B cell (primary cell): ENCODE measurements around the gene LYPD1. TPM values are rescaled to one million over a fixed set of nuclear protein-coding genes. Genes with fewer than 3 reads are reported as not detected.

Experiments used
- ATAC-seq: fragments of 200-7000 bp; cut with Tn5 transposase; one replicate; pipeline ENCODE4 v1.10.0; 2021; ENCODE audit warnings: low read depth, mild to moderate bottlenecking, moderate number of reproducible peaks, moderate library complexity
- CTCF ChIA-PET: fragments of 350-600 bp; sonication (Branson Sonifier 250); formaldehyde crosslinking; loops from one replicate; lab custom pipeline; 2021; ENCODE audit warnings: antibody characterized with exemption, inconsistent platforms; lab: Charles Lee
- POLR2A ChIA-PET: fragments of 350-600 bp; sonication (Branson Sonifier 250); formaldehyde crosslinking; loops from one replicate; lab custom pipeline; 2021; ENCODE audit warnings: antibody characterized with exemption; lab: Charles Lee
- DNase-seq: peaks from one replicate; pipeline ENCODE4 v3.0.0; 2013
- H2AFZ ChIP-seq: 2 replicates; pipeline ENCODE4 v1.6.1; 2012; ENCODE audit warnings: mild to moderate bottlenecking, low read depth, low read length; ENCODE audit not compliant: insufficient read depth, poor library complexity, severe bottlenecking
- H3K27ac ChIP-seq, 2 donors: 1 replicate in 1 of 2; 2 replicates in 1 of 2; pipeline ENCODE4 v1.5.1; 2012 to 2013; ENCODE audit warnings: low read length in 2 of 2, mild to moderate bottlenecking in 2 of 2, moderate library complexity in 1 of 2
- H3K27me3 ChIP-seq, 4 experiments: fragments of 200-600 bp in 1 of 4; sonication (generic) in 1 of 4; replicated peaks in 1 of 4; 1 replicate in 2 of 4; 2 replicates in 2 of 4; pipeline versions ENCODE4 v1.6.1 to v1.7.0; 2013 to 2016; ENCODE audit warnings: low read length in 3 of 4, mild to moderate bottlenecking in 2 of 4, mixed read lengths in 1 of 4, moderate library complexity in 1 of 4; ENCODE audit not compliant: insufficient read depth in 4 of 4, control insufficient read depth in 3 of 4; ENCODE audit errors: control extremely low read depth in 1 of 4
- H3K36me3 ChIP-seq, 2 experiments: replicated peaks in 1 of 2; 1 replicate in 1 of 2; 2 replicates in 1 of 2; pipeline versions ENCODE4 v1.6.1 to v1.7.1; 2013; ENCODE audit warnings: low read length in 1 of 2; ENCODE audit not compliant: insufficient read depth in 2 of 2, control insufficient read depth in 1 of 2; ENCODE audit errors: control extremely low read depth in 1 of 2, extremely low read depth in 1 of 2
- H3K4me1 ChIP-seq, 2 donors: fragments of 200-600 bp in 1 of 2; sonication (generic) in 1 of 2; 1 replicate in 1 of 2; 2 replicates in 1 of 2; pipeline versions ENCODE4 v1.5.1 to v1.6.1; 2013 to 2017; ENCODE audit warnings: low read length in 2 of 2; ENCODE audit not compliant: control insufficient read depth in 2 of 2, insufficient read depth in 2 of 2
- H3K4me2 ChIP-seq: replicated peaks from 2 replicates; pipeline ENCODE3; 2012; ENCODE audit warnings: mild to moderate bottlenecking, low read depth, low read length; ENCODE audit not compliant: poor library complexity, severe bottlenecking
- H3K4me3 ChIP-seq, 5 experiments: fragments of 200-600 bp in 1 of 5; sonication (generic) in 1 of 5; 1 replicate in 3 of 5; 2 replicates in 2 of 5; pipeline versions ENCODE4 v1.5.1 to v1.7.0; 2011 to 2016; ENCODE audit warnings: low read length in 4 of 5, mild to moderate bottlenecking in 4 of 5, low read depth in 2 of 5, control low read depth in 1 of 5, moderate library complexity in 1 of 5; ENCODE audit not compliant: insufficient read depth in 1 of 5; ENCODE audit errors: control extremely low read depth in 1 of 5, extremely low read depth in 1 of 5
- H3K79me2 ChIP-seq: fragments of 200-600 bp; sonication (generic); one replicate; pipeline ENCODE4 v1.6.0; 2016; ENCODE audit warnings: low read length; ENCODE audit not compliant: control insufficient read depth, insufficient read depth
- H3K9ac ChIP-seq: fragments of 200-600 bp; sonication (generic); 2 replicates; pipeline ENCODE4 v1.6.1; 2017; ENCODE audit warnings: mild to moderate bottlenecking, low read length, moderate library complexity
- H3K9me3 ChIP-seq, 3 donors: one replicate each; pipeline versions ENCODE4 v1.6.1 to v1.7.1; 2013; ENCODE audit warnings: low read length in 2 of 3; ENCODE audit not compliant: control insufficient read depth in 2 of 3, insufficient read depth in 1 of 3; ENCODE audit errors: control extremely low read depth in 1 of 3
- H4K20me1 ChIP-seq: 2 replicates; pipeline ENCODE4 v1.6.0; 2012; ENCODE audit warnings: mild to moderate bottlenecking, low read length; ENCODE audit not compliant: insufficient read depth, control insufficient read depth, poor library complexity, severe bottlenecking
- H3K27ac Mint-ChIP-seq: one replicate; pipeline ENCODE4 v1.8.0; 2021; ENCODE audit warnings: mixed read lengths
- H3K27me3 Mint-ChIP-seq: one replicate; pipeline ENCODE4 v1.8.0; 2021; ENCODE audit warnings: mixed read lengths
- H3K4me1 Mint-ChIP-seq: one replicate; pipeline ENCODE4 v1.8.0; 2021; ENCODE audit warnings: mixed read lengths
- H3K4me3 Mint-ChIP-seq: one replicate; pipeline ENCODE4 v1.8.0; 2021; ENCODE audit warnings: mixed read lengths
- H3K9me3 Mint-ChIP-seq: one replicate; pipeline ENCODE4 v1.8.0; 2022; ENCODE audit warnings: mixed read lengths; ENCODE audit not compliant: insufficient read depth
- EZH2 ChIP-seq: IDR thresholded peaks from 2 replicates; pipeline ENCODE4 v1.6.1; 2012; ENCODE audit warnings: borderline replicate concordance, low read depth, mild to moderate bottlenecking, moderate library complexity, low read length; ENCODE audit not compliant: insufficient read depth, poor library complexity, severe bottlenecking
- WGBS: methylation state at CpG from one replicate; pipeline ENCODE4 v1.1.5; 2013; ENCODE audit warnings: missing lambda C conversion rate; ENCODE audit not compliant: insufficient coverage; 5-methylcytosine and 5-hydroxymethylcytosine counted together
- intact Hi-C: fragments of 100-400 bp; cut with micrococcal nuclease; formaldehyde crosslinking; loops from one replicate; pipeline ENCODE4 v1.10.0; 2022
- polyA plus RNA-seq: library from polyadenylated mRNA; depleted of rRNA; stranded (reverse); fragments of >200 nt; gene quantifications from 2 replicates; pipeline ENCODE4 v1.2.3, GENCODE V29; 2012
- total RNA-seq, 2 donors: library from RNA; stranded (reverse); fragments of 120-200 nt in 1 of 2; gene quantifications; 1 replicate in 1 of 2; 2 replicates in 1 of 2; pipeline versions ENCODE4 v1.2.3 to v1.2.4, GENCODE V29; 2013 to 2022
- TF ChIP-seq, protein P1 (sequence below): fragments of 200-600 bp; IDR thresholded peaks from one replicate; pipeline ENCODE4 v1.8.0; 2022; ENCODE audit warnings: antibody characterized with exemption, mild to moderate bottlenecking

LYPD1 gene
- total and polyA plus RNA-seq, 2 donors (not counting 1 experiment from before 2014, with no cell fraction given) = 0.07 TPM; not detected in 1

DNA sequence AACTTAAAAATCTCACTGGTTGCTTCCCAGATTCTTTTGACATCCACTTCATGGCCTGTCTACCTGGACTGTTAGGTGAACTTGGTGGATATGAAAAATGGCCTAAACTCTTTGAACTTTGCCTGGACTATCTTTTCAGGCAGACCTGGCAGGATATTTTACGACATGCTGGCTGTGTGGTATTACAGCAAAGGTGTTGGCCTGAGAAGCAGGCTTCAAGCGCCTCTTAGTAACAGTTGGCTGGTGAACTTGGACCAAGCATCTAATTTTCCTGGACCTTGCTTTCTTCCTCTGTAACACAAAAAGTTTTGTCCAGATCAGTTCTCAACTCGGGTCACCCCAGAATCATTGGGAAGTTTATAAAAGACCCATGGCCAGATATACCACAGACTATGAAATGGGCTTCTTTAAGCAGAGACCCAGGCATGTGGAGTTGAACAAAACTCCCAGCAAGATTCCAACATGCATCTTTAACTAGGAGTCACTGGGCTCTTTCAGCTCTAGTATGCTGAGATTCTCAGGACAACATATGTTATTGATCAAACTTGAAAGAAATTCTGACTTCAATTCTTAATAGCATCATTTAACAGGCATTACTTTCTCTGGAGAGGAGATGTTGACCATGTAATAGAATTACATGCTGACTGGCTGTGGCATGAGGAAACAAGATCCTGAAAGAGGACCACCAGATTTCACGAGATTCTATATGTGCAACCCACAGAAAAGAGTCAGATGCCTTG, 4.4 kb downstream of the LYPD1 start:
- H4K20me1 ChIP-seq = no peaks in the 10 kb centered on the region
- DNase-seq (no peak), ATAC-seq (no peak)
- no peaks in the 10 kb centered on the region for H3K9me3 Mint-ChIP-seq
- ChIA-PET POLR2A (no interaction called here), CTCF (no interaction called here)
- H3K27me3 Mint-ChIP-seq = peaks cover 33% of the 10 kb centered on the region
- H3K4me3 Mint-ChIP-seq = no peak overlapping the region
- H3K27ac Mint-ChIP-seq = no peak overlapping the region
- peaks cover 3% of the 10 kb centered on the region for H3K4me1 Mint-ChIP-seq
- no peak for TF ChIP-seq EZH2
- TF ChIP-seq, protein P1, sequence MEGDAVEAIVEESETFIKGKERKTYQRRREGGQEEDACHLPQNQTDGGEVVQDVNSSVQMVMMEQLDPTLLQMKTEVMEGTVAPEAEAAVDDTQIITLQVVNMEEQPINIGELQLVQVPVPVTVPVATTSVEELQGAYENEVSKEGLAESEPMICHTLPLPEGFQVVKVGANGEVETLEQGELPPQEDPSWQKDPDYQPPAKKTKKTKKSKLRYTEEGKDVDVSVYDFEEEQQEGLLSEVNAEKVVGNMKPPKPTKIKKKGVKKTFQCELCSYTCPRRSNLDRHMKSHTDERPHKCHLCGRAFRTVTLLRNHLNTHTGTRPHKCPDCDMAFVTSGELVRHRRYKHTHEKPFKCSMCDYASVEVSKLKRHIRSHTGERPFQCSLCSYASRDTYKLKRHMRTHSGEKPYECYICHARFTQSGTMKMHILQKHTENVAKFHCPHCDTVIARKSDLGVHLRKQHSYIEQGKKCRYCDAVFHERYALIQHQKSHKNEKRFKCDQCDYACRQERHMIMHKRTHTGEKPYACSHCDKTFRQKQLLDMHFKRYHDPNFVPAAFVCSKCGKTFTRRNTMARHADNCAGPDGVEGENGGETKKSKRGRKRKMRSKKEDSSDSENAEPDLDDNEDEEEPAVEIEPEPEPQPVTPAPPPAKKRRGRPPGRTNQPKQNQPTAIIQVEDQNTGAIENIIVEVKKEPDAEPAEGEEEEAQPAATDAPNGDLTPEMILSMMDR = no peak
- no peak overlapping the region for H3K4me2 ChIP-seq
- no peaks in the 10 kb centered on the region for H3K79me2 ChIP-seq
- H3K9ac ChIP-seq = no peak overlapping the region
- H3K4me3 ChIP-seq = no peak overlapping the region
- H2AFZ ChIP-seq = no peak overlapping the region
- 96% methylated on average over 2 of the region's 4 CpGs for WGBS
- H3K27me3 ChIP-seq = peaks cover 0 to 29% (median 11%) of the 10 kb centered on the region in 4 experiments
- no peak overlapping the region for H3K27ac ChIP-seq
- peaks cover 0 to 8% (median 0%) of the 10 kb centered on the region in 3 donors for H3K9me3 ChIP-seq
- H3K36me3 ChIP-seq = no peaks in the 10 kb centered on the region
- intact Hi-C loops = no loop called here
- no peaks in the 10 kb centered on the region for H3K4me1 ChIP-seq

DNA sequence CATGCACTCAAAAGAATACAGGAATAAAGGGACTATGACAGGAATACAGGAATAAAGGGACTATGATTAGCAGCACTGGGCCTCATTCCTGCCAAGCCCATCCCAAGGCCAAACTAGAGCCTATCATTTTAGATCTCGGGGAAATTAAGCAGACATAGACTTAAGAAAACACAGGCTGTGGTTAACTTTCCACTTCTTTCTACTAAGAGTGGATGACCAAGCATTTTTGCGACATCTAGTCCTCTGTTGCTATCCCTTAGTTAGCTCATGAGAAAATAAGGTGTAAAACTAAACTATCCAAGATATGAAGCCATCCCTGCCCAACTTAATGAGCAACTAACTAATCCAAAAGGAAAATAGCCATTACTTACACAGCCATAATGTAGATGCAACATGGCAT, 5.9 kb downstream of the LYPD1 start:
- H3K27ac ChIP-seq = no peak overlapping the region
- no peak overlapping the region for H3K4me2 ChIP-seq
- peaks cover 0 to 18% (median 7%) of the 10 kb centered on the region in 4 experiments for H3K27me3 ChIP-seq
- H3K9ac ChIP-seq = no peak overlapping the region
- H3K4me1 ChIP-seq = no peaks in the 10 kb centered on the region
- Mint-ChIP-seq H3K4me1 (peaks cover 3% of the 10 kb centered on the region), H3K9me3 (no peaks in the 10 kb centered on the region), H3K4me3 (no peak overlapping the region), H3K27ac (no peak overlapping the region), H3K27me3 (peaks cover 38% of the 10 kb centered on the region)
- ATAC-seq (no peak), DNase-seq (no peak)
- no peaks in the 10 kb centered on the region for H4K20me1 ChIP-seq
- CTCF ChIA-PET = no interaction called here
- peaks cover 0 to 5% (median 0%) of the 10 kb centered on the region in 3 donors for H3K9me3 ChIP-seq
- no peaks in the 10 kb centered on the region for H3K36me3 ChIP-seq
- POLR2A ChIA-PET = no interaction called here
- WGBS = no CpG with 5 or more reads among the region's 2 CpGs
- no peak for TF ChIP-seq EZH2
- TF ChIP-seq, protein P1 = no peak
- no peak overlapping the region for H3K4me3 ChIP-seq
- H3K79me2 ChIP-seq = no peaks in the 10 kb centered on the region
- H2AFZ ChIP-seq = no peak overlapping the region
- intact Hi-C loops = no loop called here
